ENCODE data around the gene GRIA1.

GRIA1 gene

DNA sequence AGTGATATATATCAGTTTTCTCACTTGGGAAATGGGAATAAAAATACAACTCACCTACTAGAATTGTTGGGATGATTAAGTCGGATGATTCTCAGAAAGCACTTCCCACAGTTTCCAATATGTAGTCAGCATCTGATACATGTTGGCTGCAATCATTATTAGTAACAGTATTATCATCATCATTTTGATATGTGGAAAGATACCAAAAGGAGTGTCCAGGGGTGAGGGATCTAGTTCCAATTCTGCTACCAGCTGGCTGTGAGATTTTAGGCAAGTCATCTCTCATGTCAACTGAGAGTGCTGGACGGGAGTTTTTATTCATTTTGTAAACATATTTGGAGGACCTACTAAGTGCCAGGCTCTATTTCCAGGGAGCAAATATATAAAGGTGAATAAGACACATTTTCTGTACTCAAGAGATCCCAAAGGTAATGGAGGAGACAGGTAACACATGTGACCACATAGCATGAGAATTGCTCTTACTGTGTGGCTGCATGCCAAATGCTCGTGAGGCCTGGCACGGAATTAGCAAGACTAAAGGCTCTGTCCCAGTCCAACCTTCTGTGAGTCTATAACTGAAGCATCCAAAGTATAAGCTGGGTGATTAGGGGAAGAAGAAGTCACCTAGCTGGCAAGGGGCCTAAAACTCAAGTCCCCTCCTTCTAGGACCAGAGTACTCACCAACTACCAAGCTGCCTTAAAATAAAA is 83.0 kb downstream of the GRIA1 start:
- no peak overlapping the region for H3K9ac ChIP-seq (ENCODE audit: insufficient read length, low read depth)
- H3K9me3 ChIP-seq (ENCODE audit: insufficient read depth, low read length): no peaks in the 10 kb centered on the region
- H3K27me3 ChIP-seq (ENCODE audit: insufficient read depth, insufficient read length): no peaks in the 10 kb centered on the region
- TF ChIP-seq ZNF274 (IDR thresholded peaks at IDR 0.05; ENCODE audit: low read depth, low read length) (no peak), YY1 (IDR thresholded peaks at IDR 0.05; ENCODE audit: insufficient read depth, insufficient read length) (no peak), SUZ12 (IDR thresholded peaks at IDR 0.05; ENCODE audit: extremely low read depth, insufficient read depth, insufficient read length) (no peak)
- H3K4me1 ChIP-seq (ENCODE audit: insufficient read depth, insufficient read length): no peaks in the 10 kb centered on the region
- DNase-seq (ENCODE audit: low read depth, low spot score): no peak
- no peak overlapping the region for H3K4me3 ChIP-seq (ENCODE audit: insufficient read length, low read depth)
- H3K36me3 ChIP-seq (ENCODE audit: insufficient read depth, insufficient read length, low read length): no peaks in the 10 kb centered on the region

DNA sequence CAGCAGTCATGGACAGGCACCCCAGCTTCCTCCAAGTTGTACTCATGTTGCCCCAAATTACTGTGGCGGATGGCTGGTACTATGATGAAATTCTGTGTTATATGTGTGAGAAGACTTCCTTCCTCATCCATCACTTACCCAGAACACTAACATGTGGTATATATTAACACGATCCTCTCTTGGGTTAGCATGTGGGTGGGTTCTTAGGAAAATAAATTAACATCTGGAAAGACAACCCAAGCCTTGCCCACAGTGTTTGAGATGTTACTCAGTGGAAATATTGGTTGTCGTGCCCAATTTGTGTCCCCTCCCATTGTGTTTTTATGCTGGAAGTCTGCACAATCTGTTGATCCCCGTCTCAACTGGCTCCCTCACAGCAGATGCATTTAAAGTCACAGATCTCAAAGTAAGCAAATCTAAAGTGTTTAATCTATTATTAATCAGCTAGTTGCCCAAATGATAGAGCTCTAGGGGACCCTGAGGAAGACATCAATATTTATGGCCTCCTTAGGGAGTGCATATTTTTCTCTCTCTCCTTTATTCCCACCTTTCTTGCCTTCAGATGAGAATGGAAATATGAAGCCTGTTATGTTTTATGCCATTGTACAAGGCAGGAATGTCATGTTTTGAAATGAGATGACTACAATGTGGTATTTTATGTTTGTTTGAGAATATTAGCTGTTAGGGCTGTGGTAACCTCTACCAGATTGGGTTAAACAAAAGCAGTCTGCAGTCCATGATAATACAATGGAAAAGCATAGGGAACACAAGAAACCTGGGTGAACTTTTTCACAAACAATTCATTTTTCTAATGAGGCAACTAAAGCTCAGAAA is 93.9 kb downstream of the GRIA1 start:
- no peaks in the 10 kb centered on the region for H3K9me3 ChIP-seq (ENCODE audit: insufficient read depth, low read length)
- no peak overlapping the region for H3K4me3 ChIP-seq (ENCODE audit: insufficient read length, low read depth)
- no peaks in the 10 kb centered on the region for H3K36me3 ChIP-seq (ENCODE audit: insufficient read depth, insufficient read length, low read length)
- TF ChIP-seq SUZ12 (IDR thresholded peaks at IDR 0.05; ENCODE audit: extremely low read depth, insufficient read depth, insufficient read length) (no peak), YY1 (IDR thresholded peaks at IDR 0.05; ENCODE audit: insufficient read depth, insufficient read length) (no peak), ZNF274 (IDR thresholded peaks at IDR 0.05; ENCODE audit: low read depth, low read length) (no peak)
- no peak overlapping the region for H3K9ac ChIP-seq (ENCODE audit: insufficient read length, low read depth)
- no peaks in the 10 kb centered on the region for H3K27me3 ChIP-seq (ENCODE audit: insufficient read depth, insufficient read length)
- DNase-seq (ENCODE audit: low read depth, low spot score): no peak
- H3K4me1 ChIP-seq (ENCODE audit: insufficient read depth, insufficient read length): no peaks in the 10 kb centered on the region

DNA sequence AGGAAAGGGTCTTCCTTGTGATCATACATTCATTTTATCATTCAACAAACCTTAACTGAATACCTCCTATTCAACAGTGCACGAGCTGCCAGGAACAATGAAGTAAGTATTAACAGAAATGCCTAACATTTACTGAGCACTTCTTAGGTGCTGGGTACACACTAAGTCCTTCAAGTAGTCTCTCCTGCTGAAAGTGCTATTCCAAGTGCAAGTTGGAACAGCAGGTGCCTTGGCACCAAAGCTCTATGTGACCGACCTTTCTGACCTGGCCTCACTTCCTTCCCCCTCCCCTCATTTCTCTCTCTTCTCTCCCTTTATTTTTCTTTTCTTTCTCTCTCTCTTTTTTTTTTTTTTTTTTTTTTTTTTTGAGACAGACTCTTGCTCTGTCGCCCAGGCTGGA is 94.5 kb downstream of the GRIA1 start:
- no peaks in the 10 kb centered on the region for H3K36me3 ChIP-seq (ENCODE audit: insufficient read depth, insufficient read length, low read length)
- no peaks in the 10 kb centered on the region for H3K4me1 ChIP-seq (ENCODE audit: insufficient read depth, insufficient read length)
- no peak overlapping the region for H3K9ac ChIP-seq (ENCODE audit: insufficient read length, low read depth)
- no peak for DNase-seq (ENCODE audit: low read depth, low spot score)
- TF ChIP-seq YY1 (IDR thresholded peaks at IDR 0.05; ENCODE audit: insufficient read depth, insufficient read length) (no peak), SUZ12 (IDR thresholded peaks at IDR 0.05; ENCODE audit: extremely low read depth, insufficient read depth, insufficient read length) (no peak), ZNF274 (IDR thresholded peaks at IDR 0.05; ENCODE audit: low read depth, low read length) (no peak)
- H3K9me3 ChIP-seq (ENCODE audit: insufficient read depth, low read length): no peaks in the 10 kb centered on the region
- H3K4me3 ChIP-seq (ENCODE audit: insufficient read length, low read depth): no peak overlapping the region
- H3K27me3 ChIP-seq (ENCODE audit: insufficient read depth, insufficient read length): no peaks in the 10 kb centered on the region

DNA sequence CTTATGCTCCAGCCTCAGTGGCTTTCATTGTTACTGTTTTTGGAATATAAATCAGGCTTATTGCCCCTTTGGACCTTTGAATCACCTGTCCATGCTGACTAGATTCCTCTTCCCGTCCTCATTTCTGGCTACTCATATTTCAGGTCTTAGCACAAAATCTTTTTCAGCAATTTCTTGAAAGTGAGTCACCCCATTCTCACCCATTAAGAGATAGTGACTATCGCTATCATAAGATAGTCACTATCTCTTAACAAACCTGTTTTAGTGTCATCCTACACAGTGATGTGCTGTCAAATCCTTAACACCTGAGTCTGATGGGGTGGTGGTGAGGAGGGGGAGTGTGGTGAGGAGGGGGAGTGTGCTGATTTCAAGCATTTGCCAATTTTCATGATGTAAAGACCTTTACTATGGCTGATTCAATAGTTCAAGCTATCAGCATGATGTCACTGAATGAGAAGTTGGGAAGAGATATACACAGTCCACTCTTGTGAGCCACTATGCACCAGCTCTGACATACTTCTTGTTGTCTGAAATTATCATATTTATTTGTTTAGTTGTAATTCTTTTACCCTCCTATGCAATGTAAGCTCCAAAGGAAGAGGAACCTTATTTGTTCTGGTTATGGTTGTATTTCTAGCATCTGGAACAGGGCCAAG is 95.3 kb downstream of the GRIA1 start:
- no peaks in the 10 kb centered on the region for H3K27me3 ChIP-seq (ENCODE audit: insufficient read depth, insufficient read length)
- no peak overlapping the region for H3K4me3 ChIP-seq (ENCODE audit: insufficient read length, low read depth)
- H3K9ac ChIP-seq (ENCODE audit: insufficient read length, low read depth): no peak overlapping the region
- no peaks in the 10 kb centered on the region for H3K4me1 ChIP-seq (ENCODE audit: insufficient read depth, insufficient read length)
- no peak for DNase-seq (ENCODE audit: low read depth, low spot score)
- H3K36me3 ChIP-seq (ENCODE audit: insufficient read depth, insufficient read length, low read length): no peaks in the 10 kb centered on the region
- H3K9me3 ChIP-seq (ENCODE audit: insufficient read depth, low read length): no peaks in the 10 kb centered on the region
- TF ChIP-seq ZNF274 (IDR thresholded peaks at IDR 0.05; ENCODE audit: low read depth, low read length): no peak
- TF ChIP-seq SUZ12 (IDR thresholded peaks at IDR 0.05; ENCODE audit: extremely low read depth, insufficient read depth, insufficient read length): no peak
- no peak for TF ChIP-seq YY1 (IDR thresholded peaks at IDR 0.05; ENCODE audit: insufficient read depth, insufficient read length)

DNA sequence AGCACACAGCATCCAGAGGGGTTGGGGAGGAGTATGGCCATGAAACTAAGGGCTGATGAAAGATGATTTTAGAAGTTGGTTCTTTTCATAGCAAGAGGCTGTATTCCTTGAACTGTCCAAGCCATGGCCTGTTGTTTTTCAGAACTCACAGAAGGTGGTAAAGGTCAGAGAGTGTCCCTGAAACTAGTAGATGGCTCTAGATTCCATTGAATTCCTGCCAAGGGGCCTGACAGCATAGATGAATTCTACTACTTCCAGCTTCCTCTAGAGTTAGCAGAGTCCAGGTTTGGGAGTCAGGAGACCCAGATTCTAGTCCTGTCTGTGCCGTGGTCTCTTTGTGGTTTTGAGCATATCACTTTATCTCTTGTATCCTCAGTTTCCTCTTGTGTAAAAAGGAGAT is 101.6 kb downstream of the GRIA1 start:
- no peaks in the 10 kb centered on the region for H3K9me3 ChIP-seq (ENCODE audit: insufficient read depth, low read length)
- no peaks in the 10 kb centered on the region for H3K4me1 ChIP-seq (ENCODE audit: insufficient read depth, insufficient read length)
- no peak for TF ChIP-seq ZNF274 (IDR thresholded peaks at IDR 0.05; ENCODE audit: low read depth, low read length)
- no peak for TF ChIP-seq SUZ12 (IDR thresholded peaks at IDR 0.05; ENCODE audit: extremely low read depth, insufficient read depth, insufficient read length)
- TF ChIP-seq YY1 (IDR thresholded peaks at IDR 0.05; ENCODE audit: insufficient read depth, insufficient read length): no peak
- H3K9ac ChIP-seq (ENCODE audit: insufficient read length, low read depth): no peak overlapping the region
- no peaks in the 10 kb centered on the region for H3K27me3 ChIP-seq (ENCODE audit: insufficient read depth, insufficient read length)
- no peak for DNase-seq (ENCODE audit: low read depth, low spot score)
- no peaks in the 10 kb centered on the region for H3K36me3 ChIP-seq (ENCODE audit: insufficient read depth, insufficient read length, low read length)
- no peak overlapping the region for H3K4me3 ChIP-seq (ENCODE audit: insufficient read length, low read depth)

DNA sequence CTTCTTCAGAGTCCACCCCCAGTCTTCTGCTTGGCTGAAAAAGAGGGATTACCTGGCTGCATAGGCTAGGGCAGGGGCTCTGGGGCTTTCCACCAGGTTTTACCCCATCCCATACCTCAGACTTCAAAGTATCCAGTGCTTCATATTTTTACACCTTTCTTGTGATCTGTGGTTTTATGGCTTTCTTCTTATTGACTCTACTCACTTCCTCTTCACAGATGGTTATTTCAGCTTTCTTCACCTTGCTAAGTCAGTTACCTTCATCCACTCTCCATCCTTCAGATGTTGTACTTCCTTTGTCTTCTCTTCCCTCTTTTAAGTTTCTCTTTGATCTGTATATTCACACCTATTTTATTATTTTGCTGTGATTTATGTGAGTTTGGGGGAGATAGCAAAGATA is 104.3 kb downstream of the GRIA1 start:
- no peaks in the 10 kb centered on the region for H3K4me1 ChIP-seq (ENCODE audit: insufficient read depth, insufficient read length)
- H3K36me3 ChIP-seq (ENCODE audit: insufficient read depth, insufficient read length, low read length): no peaks in the 10 kb centered on the region

DNA sequence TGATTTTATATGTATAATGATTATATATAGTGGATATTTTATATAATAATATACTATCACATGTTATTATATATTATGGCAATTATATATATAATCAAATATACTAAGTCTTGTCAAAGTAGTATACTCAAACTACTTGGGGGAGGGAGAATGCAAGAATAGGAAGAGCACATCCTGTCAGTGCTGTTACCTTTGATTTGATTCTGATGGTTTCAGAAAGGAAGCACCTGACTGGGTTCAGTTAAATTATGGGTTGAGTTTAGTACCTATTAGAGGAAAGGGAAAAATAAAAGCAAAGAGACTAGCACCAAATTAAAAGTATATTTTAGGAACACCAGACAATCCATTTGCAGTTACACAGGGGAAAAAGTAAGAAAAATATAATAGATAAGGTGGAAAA is 107.6 kb downstream of the GRIA1 start:
- H3K4me3 ChIP-seq (ENCODE audit: insufficient read length, low read depth): no peak overlapping the region
- DNase-seq (ENCODE audit: low read depth, low spot score): no peak
- no peak overlapping the region for H3K9ac ChIP-seq (ENCODE audit: insufficient read length, low read depth)
- no peak for TF ChIP-seq ZNF274 (IDR thresholded peaks at IDR 0.05; ENCODE audit: low read depth, low read length)
- TF ChIP-seq SUZ12 (IDR thresholded peaks at IDR 0.05; ENCODE audit: extremely low read depth, insufficient read depth, insufficient read length): no peak
- no peak for TF ChIP-seq YY1 (IDR thresholded peaks at IDR 0.05; ENCODE audit: insufficient read depth, insufficient read length)
- H3K4me1 ChIP-seq (ENCODE audit: insufficient read depth, insufficient read length): no peaks in the 10 kb centered on the region
- no peaks in the 10 kb centered on the region for H3K9me3 ChIP-seq (ENCODE audit: insufficient read depth, low read length)
- no peaks in the 10 kb centered on the region for H3K36me3 ChIP-seq (ENCODE audit: insufficient read depth, insufficient read length, low read length)
- no peaks in the 10 kb centered on the region for H3K27me3 ChIP-seq (ENCODE audit: insufficient read depth, insufficient read length)

More for the DNA sequence above, 104.3 kb downstream of the GRIA1 start:
- Histone ChIP-seq H3K9ac (ENCODE audit: insufficient read length, low read depth) (no peak overlapping the region), H3K27me3 (ENCODE audit: insufficient read depth, insufficient read length) (no peaks in the 10 kb centered on the region), H3K9me3 (ENCODE audit: insufficient read depth, low read length) (no peaks in the 10 kb centered on the region), H3K4me3 (ENCODE audit: insufficient read length, low read depth) (no peak overlapping the region)
- no peak for TF ChIP-seq SUZ12 (IDR thresholded peaks at IDR 0.05; ENCODE audit: extremely low read depth, insufficient read depth, insufficient read length)
- DNase-seq (ENCODE audit: low read depth, low spot score): no peak
